OCI-LY3 (cell line): ENCODE data around the gene RECK.

Experiments
- H2AFZ ChIP-seq: fragments of 200-600, 300-600 bp; shearing (Covaris generic); 2 replicates; pipeline ENCODE4 v1.6.0; 2014; ENCODE audit warnings: antibody characterized with exemption, low read depth, low read length
- H3K27ac ChIP-seq: fragments of 200-600, 300-600 bp; sonication (generic); 2 replicates; pipeline ENCODE4 v1.5.1; 2014; ENCODE audit warnings: mild to moderate bottlenecking, low read length, moderate library complexity, mixed read lengths
- H3K27me3 ChIP-seq: fragments of 200-600, 300-600 bp; sonication (generic); 2 replicates; pipeline ENCODE4 v1.6.1; 2014; ENCODE audit warnings: low read depth, low read length, mixed read lengths
- H3K36me3 ChIP-seq: fragments of 200-600, 300-600 bp; sonication (generic); replicated peaks from 2 replicates; pipeline ENCODE3; 2014; ENCODE audit warnings: low read depth, low read length, mixed read lengths
- H3K4me1 ChIP-seq: fragments of 300-600, 200-600 bp; sonication (generic); 2 replicates; pipeline ENCODE4 v1.6.1; 2014; ENCODE audit warnings: low read length, mixed read lengths
- H3K4me2 ChIP-seq: fragments of 200-600, 300-600 bp; sonication (generic); 2 replicates; pipeline ENCODE4 v1.6.1; 2014; ENCODE audit warnings: low read length, mixed read lengths
- H3K4me3 ChIP-seq: fragments of 300-600, 200-600 bp; sonication (generic); 2 replicates; pipeline ENCODE4 v1.5.1; 2014; ENCODE audit warnings: antibody characterized with exemption, mild to moderate bottlenecking, low read length, moderate library complexity
- H3K79me2 ChIP-seq: fragments of 300-600, 200-600 bp; shearing (Covaris generic); 2 replicates; pipeline ENCODE4 v1.6.1; 2014; ENCODE audit warnings: mild to moderate bottlenecking, low read length, mixed read lengths
- H3K9ac ChIP-seq: fragments of 300-600, 200-600 bp; shearing (Covaris generic); 2 replicates; pipeline ENCODE4 v1.6.0; 2014; ENCODE audit warnings: mild to moderate bottlenecking, low read length, moderate library complexity
- H3K9me3 ChIP-seq: fragments of 200-600, 300-600 bp; shearing (Covaris generic); 2 replicates; pipeline ENCODE4 v1.6.1; 2014; ENCODE audit warnings: low read length, mixed read lengths; ENCODE audit not compliant: insufficient read depth
- H4K20me1 ChIP-seq: fragments of 200-600, 300-600 bp; sonication (generic); 2 replicates; pipeline ENCODE4 v1.6.1; 2016; ENCODE audit warnings: low read length, mixed read lengths; ENCODE audit not compliant: insufficient read depth
- EZH2phosphoT487 ChIP-seq: fragments of 200-600 bp; shearing (Covaris generic); IDR thresholded peaks from 2 replicates; pipeline ENCODE4 v1.6.1; 2018; ENCODE audit warnings: antibody characterized with exemption, mixed run types, low read depth
- TF ChIP-seq, protein P1 (sequence below): fragments of 200-600, 300-600 bp; sonication (generic); IDR thresholded peaks from 2 replicates; pipeline ENCODE4 v1.5.1; 2014; ENCODE audit warnings: antibody characterized with exemption, low read length, low read depth

Gene RECK

DNA sequence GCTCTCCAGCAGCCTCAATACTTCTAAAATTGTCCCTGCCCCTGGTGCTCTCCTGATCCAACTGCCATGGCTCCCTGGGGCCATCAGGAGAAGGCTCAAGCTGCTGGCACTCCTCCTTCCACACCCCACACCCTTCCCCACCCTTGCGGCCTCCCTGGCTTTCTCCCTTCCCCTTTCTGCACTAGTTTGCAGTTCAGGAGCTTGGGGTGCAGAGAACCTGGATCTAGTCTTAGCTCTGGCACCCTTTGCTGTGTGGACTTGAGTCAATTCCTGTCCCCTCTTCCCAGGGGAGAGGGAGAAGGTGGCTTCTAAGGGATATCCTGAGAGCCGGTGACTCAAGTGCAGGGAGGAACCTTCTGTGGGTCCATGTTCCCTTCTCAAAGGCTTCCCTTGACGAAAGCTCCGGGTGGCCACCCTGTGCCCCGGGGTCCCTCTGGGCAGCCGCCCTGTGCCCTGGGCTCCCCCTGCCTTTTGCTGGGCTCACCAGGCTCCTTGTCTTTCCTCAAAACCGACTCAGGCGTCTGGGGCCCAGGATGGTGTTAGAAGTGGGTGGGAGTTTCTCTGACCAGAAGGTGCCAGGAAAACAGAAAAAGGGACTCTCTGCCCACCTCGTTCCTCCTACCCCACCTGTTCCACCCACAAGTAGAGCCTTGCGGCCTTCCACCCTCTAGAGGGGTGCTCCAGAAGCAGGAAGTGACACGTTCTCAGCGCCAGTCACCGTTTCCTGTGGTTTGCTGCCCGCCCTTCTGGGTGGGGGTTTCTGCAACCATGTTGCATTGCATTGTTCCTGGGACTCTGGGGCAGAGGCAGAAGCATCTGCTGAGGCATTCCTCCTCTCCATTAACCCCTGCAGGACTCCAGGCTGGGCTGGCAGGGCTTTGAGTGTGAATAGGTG is 114.8 kb downstream of the RECK start:
- Histone ChIP-seq H3K27ac (peak overlapping the region; percentile 37), H3K4me3 (peak overlapping the region; percentile 72), H3K79me2 (no peaks in the 10 kb centered on the region), H3K4me1 (peaks cover 45% of the 10 kb centered on the region), H3K27me3 (no peaks in the 10 kb centered on the region), H3K9ac (peak overlapping the region; percentile 70), H3K9me3 (no peaks in the 10 kb centered on the region), H2AFZ (peak overlapping the region; percentile 81), H3K36me3 (no peaks in the 10 kb centered on the region), H4K20me1 (no peaks in the 10 kb centered on the region), H3K4me2 (peak overlapping the region; percentile 70)
- TF ChIP-seq, protein P1, sequence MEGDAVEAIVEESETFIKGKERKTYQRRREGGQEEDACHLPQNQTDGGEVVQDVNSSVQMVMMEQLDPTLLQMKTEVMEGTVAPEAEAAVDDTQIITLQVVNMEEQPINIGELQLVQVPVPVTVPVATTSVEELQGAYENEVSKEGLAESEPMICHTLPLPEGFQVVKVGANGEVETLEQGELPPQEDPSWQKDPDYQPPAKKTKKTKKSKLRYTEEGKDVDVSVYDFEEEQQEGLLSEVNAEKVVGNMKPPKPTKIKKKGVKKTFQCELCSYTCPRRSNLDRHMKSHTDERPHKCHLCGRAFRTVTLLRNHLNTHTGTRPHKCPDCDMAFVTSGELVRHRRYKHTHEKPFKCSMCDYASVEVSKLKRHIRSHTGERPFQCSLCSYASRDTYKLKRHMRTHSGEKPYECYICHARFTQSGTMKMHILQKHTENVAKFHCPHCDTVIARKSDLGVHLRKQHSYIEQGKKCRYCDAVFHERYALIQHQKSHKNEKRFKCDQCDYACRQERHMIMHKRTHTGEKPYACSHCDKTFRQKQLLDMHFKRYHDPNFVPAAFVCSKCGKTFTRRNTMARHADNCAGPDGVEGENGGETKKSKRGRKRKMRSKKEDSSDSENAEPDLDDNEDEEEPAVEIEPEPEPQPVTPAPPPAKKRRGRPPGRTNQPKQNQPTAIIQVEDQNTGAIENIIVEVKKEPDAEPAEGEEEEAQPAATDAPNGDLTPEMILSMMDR: no peak
- TF ChIP-seq EZH2phosphoT487: no peak

DNA sequence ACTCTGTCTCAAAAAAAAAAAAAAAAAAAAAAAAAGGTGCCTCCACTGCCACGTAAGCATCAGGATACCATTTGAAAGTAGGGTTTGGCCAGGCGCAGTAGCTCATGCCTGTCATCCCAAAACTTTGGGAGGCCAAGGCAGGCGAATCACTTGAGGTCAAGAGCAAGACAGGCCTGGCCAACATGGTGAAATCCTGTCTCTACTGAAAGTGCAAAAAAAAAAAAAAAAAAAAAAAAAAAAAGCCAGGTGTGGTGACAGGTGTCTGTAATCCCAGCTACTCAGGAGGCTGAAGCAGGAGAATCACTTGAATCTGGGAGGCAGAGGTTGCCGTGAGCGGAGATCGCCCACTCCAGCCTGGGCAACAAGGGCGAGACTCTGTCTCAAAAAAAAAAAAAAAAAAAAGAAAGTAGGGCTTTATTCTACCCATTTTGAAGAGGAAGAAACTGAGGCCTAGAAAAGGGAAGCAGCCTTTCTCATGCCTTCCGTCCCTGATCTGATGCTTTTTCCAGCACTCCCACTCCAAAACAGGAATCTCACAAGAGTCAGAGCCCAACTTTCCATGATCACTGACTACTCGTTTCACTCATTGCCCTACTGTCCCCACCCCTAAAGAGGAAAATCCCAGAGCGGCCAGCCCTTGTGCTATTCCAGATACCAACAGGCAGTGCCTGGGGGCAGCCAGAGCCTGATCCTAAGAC is 116.2 kb downstream of the RECK start:
- Histone ChIP-seq H3K4me2 (peak overlapping the region; percentile 19), H3K27ac (no peak overlapping the region), H4K20me1 (no peaks in the 10 kb centered on the region), H3K36me3 (no peaks in the 10 kb centered on the region), H3K9me3 (no peaks in the 10 kb centered on the region), H3K4me3 (no peak overlapping the region), H3K4me1 (peaks cover 45% of the 10 kb centered on the region), H3K9ac (no peak overlapping the region), H3K79me2 (no peaks in the 10 kb centered on the region), H3K27me3 (no peaks in the 10 kb centered on the region), H2AFZ (no peak overlapping the region)
- TF ChIP-seq EZH2phosphoT487: no peak
- TF ChIP-seq, protein P1: no peak

DNA sequence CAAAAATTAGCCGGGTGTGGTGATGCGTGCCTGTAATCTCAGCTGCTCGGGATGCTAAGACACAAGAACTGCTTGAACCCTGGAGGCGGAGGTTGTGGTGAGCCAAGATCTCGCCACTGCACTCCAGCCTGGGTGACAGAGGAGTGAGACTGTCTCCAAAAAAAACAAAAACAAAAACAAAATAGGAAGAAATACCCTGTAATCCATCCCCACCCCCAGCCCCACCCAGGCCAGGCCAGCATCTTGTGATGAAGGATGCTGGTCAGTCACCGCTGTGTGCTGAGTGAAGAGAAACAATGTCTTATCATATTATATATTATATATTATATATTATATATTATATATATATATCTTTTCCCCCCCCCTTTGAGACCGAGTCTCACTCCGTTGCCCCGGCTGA is 117.0 kb downstream of the RECK start:
- Histone ChIP-seq H2AFZ (no peak overlapping the region), H3K4me1 (peaks cover 41% of the 10 kb centered on the region), H3K4me3 (no peak overlapping the region; the same call in 1 of the 2 replicates)

More for the DNA sequence above, 117.0 kb downstream of the RECK start:
- TF ChIP-seq, protein P1: no peak
- no peak for TF ChIP-seq EZH2phosphoT487
- Histone ChIP-seq H3K9ac (no peak overlapping the region), H4K20me1 (no peaks in the 10 kb centered on the region), H3K9me3 (no peaks in the 10 kb centered on the region), H3K27ac (no peak overlapping the region), H3K36me3 (no peaks in the 10 kb centered on the region), H3K27me3 (no peaks in the 10 kb centered on the region), H3K4me2 (peak overlapping the region; percentile 56), H3K79me2 (no peaks in the 10 kb centered on the region)
